ENCODE measurements around the gene CHD9.
"Not testable (repeated sequence)": the region's sequence is repeated elsewhere in the genome, so short reads cannot be mapped to it uniquely, and the experiment has no call there.

Gene CHD9

DNA sequence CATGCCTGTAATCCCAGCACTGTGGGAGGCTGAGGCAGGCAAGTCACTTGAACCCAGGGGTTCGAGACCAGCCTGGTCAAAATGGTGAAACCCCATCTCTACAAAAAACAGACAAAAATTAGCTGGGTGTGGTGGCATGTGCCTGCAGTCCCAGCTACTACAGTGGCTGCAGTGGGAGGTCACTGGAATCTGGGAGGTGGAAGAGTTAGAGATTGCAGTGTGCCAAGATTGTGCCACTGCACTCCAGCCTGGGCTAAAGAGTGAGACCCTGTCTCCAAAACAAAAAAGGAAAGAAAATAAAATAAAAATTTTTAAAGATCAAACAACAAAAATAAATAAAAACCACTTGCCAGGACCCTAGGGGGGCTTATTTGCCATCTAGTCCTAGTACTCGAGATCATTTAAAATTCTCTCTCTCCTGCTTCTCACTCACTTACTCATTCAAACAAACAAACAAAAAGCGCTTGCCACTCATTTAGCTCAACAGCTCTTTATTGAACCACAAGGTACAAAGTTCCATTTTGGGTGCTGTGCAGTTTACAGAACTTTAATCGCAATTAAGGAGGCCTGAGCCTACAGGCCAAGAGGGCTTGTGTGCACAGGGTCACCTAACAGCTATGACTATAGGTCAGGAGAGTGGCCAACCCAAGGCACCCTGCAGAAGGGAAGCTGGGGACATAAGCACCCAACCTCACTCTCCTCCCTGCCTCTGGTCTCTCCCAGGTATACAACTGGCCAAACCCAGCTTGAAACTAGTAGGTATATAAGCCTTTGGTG, 6.5 kb upstream of the CHD9 start:
- no peak for DNase-seq (ENCODE audit: low spot score)

DNA sequence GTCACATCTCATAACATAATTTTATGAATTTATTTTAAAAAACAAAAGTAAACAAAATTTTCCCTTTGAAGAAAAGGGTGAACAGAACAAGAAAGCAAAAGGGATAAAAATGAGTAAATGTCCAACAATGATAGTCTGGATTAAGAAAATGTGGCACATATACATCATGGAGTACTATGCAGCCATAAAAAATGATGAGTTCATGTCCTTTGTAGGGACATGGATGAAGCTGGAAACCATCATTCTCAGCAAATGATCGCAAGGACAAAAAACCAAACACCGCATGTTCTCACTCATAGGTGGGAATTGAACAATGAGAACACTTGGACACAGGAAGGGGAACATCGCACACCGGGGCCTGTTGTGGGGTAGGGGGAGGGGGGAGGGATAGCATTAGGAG, 3.5 kb upstream of the CHD9 start:
- not testable (repeated sequence) for DNase-seq (ENCODE audit: low spot score)

DNA sequence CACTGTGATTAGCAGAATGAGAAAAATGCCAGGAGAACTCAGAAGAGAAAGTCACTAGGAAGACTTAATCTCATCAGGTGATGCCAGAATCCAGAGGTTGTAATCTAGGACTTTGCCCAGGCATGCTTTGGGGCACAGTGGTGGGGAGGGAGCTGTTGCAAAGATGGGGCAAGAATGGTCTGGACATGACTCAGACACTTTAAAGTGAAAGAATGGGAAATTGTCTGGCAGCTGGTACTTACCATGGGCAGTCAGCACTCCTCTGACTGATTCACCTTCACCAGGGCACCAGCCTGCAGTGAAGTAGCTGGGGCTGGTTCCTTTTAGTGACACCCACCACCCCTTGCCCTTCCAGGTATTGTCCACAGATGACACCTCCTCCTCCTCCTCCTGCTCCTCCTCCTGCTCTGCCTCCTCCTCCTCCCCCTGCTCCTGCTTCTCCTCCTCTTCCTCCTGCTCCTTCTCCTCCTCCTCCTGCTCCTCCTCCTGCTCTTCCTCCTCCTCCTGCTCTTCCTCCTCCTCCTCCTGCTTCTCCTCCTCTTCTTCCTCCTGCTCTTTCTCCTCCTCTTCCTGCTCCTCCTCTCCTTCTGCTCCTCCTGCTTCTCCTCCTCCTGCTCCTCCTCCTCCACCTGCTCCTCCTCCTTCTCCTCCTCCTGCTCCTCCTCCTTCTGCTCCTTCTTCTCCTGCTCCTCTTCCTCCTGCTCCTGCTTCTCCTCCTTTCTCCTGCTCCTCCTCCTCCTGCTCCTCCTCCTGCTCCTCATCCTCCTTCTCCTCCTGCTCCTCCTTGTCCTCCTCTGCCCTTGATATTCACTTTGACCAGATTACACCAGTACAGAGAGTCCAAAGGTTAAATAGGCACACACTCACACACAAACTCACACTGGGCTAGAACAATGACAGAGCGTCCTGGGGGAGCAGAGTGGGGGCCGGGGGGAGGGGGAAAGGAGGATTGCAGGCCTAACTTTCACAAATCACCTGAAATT, 2.0 kb upstream of the CHD9 start, which contains the start of gene CHD9NB:
CHD9NB (minus strand) TSS at position 379 of the 983 bp plus-strand sequence. CDS start 8,739 bp downstream, outside the sequence.
- peak; percentile 67 for DNase-seq (ENCODE audit: low spot score)

DNA sequence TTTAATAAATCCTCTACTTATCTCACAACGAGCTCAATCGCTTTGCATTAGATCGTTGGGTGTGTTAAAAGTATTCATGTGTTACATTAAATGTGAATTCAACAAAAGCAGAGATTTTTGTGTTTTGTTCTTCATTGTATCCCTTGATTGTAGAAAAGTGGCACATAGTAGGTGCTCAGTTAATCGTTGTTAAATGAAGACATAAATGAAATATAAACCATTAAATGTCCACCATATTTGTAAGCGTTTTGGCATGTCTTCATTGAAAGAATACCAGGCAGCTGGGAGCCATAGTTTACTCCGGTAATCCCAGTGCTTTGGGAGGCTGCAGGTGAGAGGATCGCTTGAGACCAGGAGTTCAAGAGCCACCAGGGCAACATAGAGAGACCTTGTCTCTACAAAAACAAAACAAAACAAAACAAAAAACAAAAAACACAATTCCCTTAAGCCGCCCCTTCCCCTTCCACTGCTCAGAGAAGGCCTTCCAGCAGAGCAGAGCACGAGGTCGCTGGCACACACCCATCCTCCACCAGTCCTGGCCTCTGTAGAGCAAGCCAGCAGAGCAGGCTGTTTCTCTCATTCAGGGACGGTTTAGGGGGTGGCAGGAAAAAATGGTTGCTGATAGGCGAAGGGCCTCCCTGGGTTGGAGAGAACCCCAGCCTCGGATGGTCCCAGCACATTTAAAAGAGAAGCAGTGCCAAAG, 673 bp upstream of the CHD9 start:
- DNase-seq (ENCODE audit: low spot score), result no peak

DNA sequence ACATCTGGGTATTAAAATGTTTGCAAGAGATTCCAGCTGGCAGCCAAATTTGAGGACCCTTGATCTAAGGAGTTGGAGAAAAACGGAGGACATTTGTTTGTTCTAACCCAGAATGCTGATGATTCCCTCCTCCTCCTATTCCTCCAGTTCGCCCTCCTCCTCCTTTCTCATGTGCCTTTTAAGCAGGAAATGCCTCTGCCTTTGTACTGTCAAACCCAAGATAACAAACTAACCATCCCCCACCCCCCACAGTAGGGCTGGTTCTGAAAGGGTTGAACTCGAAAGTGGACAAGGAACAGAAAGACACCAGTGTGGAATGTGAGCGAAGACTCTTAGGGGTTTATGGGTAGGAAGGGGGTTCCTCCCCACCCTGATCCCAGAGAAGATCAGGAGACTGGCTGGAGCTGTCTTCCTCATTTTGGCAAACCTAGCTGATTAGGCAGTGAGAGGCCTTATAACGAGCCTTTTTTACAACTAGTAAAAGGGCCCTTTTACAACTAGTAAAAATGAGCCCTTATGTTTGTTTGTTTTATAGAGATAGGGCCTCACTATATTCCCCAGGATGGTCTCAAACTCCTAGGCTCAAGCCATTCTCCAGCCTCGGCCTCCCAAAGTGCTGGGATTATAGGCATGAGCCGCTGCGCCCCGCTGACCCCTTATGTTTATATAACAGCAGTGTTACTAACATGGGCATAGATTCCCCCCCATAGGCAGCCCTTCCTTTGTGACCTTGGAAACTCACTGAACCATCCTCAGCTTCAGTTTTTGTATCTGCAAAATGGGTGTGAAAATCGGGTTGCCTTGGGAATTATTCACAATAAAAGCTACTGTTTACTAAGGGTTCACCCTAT, 975 bp downstream of the CHD9 start:
- peak; percentile 42 for DNase-seq (ENCODE audit: low spot score)

DNA sequence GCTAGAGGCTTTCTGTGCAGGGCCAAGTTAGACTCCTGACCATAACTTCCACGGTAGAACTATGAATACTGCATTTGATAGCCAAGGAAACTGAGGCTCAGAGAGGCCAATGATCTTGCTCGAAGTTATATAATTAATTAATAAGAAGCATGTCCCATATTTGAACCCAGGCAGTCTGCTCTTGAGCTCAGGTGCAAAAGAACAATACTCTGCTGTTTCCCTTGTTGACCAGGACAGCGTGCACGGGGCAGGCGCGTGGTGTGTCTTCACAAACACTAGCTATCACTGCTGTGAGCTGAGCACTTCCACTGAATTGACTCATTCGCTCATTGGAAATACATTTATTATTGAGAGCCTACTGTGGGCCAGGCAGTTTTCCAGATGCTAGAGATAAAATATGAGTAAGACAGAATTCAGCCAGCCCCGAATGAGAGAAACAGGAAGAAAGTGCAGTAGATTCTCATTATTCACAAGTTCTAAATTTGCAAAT, 1.6 kb downstream of the CHD9 start:
- DNase-seq (ENCODE audit: low spot score), result no peak

DNA sequence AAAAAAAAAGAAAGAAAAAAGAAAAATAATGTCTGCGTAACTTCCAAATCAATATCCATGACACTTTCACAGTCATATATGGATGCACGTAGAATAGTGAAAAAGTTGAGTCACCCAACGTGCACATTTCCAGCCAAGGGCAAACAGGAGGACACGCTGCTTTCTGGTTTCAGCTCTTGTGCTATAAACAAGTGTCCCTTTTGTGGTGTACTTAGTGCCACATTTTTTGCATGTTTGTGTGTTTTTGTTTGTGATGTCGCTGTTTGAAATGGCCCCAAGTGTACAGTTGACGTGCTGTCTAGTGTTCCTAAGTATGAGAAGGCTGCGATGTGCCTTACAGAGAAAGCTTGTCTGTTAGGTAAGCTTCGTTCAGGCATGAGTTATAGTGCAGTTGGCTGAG, 2.9 kb downstream of the CHD9 start:
- no peak for DNase-seq (ENCODE audit: low spot score)

DNA sequence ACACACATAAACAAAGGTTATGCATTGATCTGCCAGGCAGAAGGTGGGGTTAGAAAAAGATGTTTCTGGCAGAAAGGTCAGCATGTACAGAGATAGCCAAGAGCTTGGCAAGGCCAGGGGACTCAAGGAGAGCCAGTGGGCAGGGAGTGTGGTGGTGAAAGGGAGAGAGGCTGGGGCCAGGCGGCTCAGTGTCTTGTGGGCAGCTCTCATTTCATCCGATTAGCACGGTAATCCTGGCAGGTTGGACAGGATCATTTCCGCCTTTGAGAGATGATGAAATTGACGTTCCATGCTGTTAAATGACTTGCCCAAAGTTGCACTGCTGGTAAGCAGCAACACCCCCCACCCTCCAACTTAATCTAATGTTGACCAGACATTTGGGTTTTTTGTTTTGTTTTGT, 3.6 kb downstream of the CHD9 start:
- DNase-seq (ENCODE audit: low spot score), result no peak

DNA sequence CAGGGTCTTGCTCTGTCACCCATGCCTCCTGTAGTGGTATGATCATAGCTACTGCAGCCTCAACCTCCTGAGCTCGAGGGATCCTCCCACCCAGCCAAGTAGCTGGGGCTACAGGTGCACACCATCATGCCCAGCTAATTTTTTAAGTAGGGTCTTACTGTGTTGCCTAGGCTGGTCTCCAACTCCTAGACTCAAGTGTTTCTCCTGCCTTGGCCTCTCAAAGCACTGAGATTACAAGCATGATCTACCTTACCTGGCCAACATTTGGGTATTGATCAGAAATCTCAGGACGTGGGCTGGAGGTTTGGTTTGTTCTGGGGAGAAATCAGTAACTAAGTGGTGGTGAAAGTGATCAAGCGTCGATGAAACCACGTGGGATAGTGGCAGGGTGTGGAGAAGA, 4.1 kb downstream of the CHD9 start:
- no peak for DNase-seq (ENCODE audit: low spot score)

DNA sequence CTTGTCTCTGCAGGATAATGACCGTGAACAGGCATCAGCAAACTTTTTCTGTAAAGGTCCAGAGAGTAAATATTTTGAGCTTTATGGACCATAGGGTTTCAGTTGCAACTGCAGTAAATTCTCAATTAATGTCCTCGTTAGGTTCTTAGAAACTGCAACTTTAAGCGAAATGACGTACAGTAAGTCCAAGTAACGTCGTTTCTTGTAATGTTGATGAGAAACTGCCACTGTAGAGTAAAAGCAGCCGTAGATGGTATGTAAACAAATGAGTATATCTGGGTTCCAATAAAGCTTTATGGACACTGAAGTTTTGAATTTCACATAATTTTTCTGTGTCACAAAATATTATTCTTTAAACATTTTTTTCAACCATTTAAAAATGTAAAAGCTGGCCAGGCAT, 4.9 kb downstream of the CHD9 start:
- no peak for DNase-seq (ENCODE audit: low spot score)

DNA sequence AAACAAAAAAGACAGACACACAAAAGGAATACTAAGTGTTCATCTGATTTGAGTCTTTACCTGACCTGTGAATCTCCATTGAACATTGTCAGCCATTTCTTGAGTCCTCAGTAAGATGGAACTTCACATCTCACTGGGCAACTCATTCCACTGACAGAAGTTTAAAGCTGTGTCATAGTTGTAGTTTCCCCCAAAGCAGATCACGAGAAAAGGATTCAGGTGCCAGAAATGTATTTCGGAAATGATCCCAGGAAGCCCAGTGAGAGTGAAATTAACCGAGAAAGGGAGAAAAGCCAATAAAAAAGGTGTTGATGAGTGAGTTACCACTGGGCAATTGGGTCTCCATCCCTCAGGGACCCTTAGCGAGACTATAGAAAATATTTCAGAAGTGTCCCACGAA, 6.5 kb downstream of the CHD9 start:
- no peak for DNase-seq (ENCODE audit: low spot score)

DNA sequence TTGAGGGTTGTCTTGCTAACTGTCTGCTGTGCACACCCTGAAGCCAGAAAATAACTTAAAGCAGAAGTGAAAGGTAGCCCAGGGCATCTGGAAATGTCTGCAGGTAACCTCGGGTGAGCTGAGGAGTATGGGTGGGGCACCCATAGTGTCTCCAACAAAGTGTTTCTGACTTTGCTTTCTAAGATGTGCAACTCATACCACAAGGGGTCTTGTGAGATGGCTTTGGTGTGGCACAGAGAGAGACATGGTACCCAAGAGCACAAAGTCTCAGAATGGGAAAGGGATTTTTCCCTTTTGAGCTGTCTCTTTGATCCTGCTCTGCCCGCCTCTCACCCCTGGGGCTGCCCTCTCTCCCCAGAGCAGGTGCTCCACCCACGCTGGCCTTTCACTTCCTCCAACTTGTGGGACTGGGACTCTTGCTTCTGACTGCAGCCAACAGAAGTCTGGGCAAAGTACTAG, 6.9 kb downstream of the CHD9 start:
- DNase-seq (ENCODE audit: low spot score), result no peak

DNA sequence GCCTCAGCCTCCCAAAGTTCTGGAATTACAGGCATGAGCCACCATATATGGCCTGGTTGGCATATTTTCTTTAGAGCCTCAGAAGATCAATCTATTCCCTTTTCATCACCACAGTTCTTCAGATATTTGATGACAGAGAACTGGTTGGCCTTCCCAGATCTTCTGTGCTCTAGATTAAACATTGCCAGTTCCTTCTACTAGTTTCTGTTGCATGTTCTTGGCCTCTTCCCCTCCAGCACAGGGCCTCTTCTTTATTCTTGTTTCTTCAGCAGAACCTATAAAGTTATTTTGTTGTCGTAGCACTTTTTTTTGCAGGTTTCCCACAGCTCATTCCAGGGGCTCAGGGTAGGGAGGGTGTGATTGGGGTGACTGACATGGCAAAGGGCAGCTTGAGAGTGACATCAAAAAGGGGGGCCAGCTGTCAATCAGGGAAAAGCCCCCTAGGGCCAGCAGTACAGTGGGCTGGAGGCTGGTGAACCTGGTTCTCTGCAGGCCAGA, 9.3 kb downstream of the CHD9 start:
- DNase-seq (ENCODE audit: low spot score), result no peak

DNA sequence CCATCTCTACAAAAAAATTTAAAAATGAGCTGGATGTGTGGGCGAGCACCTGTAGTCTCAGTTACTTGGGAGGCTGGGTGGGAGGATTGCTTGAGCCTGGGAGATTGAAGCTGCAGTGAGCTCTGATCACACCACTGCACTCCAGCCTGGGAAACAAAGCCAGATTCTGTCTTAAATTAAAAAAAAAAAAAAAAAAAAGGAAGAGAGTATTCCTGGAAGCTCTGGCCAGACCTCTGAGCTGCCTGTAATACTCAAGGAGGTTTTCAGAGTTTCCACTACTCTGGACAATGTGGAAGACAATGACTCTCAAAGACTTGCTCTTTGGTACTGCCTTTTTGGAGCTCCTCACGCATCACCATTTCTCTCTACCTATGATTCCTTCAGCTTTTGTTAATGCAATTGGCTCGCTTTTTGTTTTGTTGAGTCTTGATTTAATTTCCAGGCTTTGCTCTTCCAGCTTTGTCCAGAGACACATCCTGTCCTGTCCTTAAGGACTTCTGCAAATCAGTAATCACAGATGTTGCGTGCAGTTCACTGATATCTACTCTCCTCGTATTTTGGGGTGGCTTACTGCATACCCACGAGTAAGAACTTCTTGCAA, 10.8 kb downstream of the CHD9 start:
- no peak for DNase-seq (ENCODE audit: low spot score)

DNA sequence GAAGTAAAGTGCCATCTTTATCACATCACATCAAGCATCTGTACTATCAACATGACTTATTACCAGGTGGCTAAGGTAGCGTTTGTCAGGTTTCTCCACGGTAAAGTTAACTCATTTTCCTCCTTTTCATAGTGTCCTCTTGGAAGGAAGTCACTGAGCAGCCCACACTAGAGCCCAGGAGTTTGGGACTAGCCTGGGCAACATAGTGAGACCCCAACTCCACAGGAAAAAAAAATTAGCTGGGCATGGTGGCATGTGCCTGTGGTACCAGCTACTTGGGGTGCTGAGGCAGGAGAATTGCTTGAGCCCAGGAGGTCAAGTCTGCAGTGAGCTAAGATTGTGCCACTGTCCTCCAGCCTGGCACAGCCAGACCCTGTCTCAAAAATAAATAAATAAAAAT, 12.9 kb downstream of the CHD9 start:
- DNase-seq (ENCODE audit: low spot score), result no peak

DNA sequence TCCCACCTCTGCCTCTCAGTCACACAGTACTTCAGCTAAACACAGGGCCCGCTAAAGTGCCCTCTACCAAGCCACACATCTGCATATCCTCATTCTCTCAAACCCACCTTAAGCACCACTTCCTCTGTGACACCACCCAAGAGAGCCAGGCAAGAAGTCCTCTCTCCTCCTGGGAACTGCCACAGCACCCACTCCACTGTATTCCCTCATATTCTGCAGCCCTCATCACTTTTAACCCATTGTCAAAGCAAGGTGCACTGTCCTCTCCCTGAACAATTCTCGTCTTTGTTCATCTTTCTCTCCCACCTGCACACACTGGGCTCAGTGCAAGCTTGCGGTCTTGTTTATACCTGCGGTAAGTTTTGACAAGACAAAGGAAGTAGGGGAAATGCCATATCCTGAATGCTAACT, 13.6 kb downstream of the CHD9 start:
- DNase-seq (ENCODE audit: low spot score), result no peak

DNA sequence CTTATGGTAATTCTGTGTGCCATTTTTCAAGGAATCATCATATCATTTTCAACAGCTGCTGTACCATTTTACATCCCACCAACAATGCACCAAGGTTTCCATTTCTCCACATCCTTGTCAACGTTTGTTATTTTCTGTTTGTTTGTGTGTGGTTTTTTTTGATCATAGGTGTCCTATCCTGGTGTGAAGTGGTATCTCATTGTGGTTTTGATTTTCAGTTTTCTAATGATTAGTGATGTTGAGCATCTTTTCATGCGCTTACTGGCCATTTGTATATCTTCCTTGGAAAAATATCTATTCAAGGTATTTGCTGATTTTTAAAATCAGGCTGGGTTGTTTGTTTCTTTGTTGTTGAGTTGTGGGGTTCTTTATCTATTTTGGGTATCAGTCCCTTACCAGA, 15.0 kb downstream of the CHD9 start:
- no peak for DNase-seq (ENCODE audit: low spot score)

DNA sequence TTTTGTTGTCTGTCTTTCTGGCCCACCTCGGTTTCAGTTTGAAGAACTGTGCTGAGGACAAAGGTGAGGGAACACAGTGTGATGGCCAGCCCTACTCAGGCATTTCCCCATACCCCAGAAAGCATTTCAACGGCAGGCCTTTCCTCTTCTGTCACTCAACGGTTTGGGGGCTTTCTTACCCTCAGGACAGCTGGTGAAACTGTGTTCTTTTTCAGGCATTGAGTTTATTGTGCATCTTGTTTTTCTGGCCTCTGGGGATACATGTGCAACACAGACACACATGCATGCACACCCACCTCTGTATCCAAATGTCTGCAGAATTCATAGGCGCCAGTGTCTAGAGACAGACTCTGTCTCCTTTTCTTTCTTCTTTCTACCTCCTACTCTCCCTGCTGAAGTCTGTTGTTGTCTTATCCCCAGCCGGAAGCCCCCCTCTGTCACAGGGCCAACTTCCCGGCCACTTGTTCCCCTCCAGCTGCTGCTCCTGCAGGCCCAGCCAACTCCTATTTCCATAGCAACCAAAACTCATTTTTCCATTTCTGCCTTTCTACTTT, 17.0 kb downstream of the CHD9 start:
- DNase-seq (ENCODE audit: low spot score), result no peak

DNA sequence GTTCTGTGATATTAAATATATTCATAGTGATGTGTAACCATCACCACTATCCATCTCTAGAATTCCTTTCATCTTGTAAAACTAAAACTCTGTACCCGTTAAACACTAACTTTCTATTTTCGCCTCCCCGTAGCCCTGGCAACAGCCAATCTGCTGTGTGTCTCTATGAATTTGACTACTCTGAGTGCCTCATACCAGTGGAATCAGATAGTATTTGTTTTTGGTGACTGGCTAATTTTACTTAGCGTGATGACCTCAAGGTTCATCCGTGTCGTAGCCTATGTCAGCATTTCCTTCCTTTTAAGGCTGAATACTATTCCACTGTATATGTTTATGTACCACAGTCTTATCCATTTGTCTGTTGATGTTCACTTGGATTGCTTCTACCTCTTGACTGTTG, 18.2 kb downstream of the CHD9 start:
- DNase-seq (ENCODE audit: low spot score), result no peak

DNA sequence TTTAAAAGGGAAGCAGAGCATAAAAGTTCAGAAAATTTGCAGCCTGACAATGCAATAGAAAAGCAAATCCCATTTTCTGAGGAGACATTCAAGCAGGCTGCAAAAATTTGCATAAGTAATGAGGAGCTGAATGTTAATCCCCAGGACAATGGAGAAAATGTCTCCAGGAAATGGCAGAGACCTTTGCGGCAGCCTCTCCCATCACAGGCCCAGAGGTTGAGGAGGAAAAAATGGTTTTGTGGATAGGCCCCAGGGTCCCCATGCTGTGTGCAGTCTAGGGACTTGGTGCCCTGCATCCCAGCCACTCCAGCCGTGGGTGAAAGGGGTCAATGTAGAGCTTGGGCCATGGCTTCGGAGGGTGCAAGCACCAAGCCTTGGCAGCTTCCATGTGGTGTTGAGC, 19.5 kb downstream of the CHD9 start:
- DNase-seq (ENCODE audit: low spot score), result not testable (repeated sequence)

Data from kidney capillary endothelial cell (primary cell).